ENCODE data around the gene MUC22. TPM values are rescaled to one million over a fixed set of nuclear protein-coding genes. Genes with fewer than 3 reads are reported as not detected.
A peak's percentile ranks its signal among the peaks of the same experiment; 100 is the strongest.

Gene MUC22
- total and polyA plus RNA-seq, 2 donors (not counting 1 experiment from before 2014, with no cell fraction given): not detected

- no peaks in the 10 kb centered on the region for H3K9me3 ChIP-seq (ENCODE audit: control insufficient read depth, insufficient read depth, low read depth, low read length)
- no peaks in the 10 kb centered on the region for H3K79me2 ChIP-seq (ENCODE audit: control insufficient read depth, insufficient read depth, low read length)
- H3K9ac ChIP-seq (ENCODE audit: insufficient read depth, low read length): no peak overlapping the region
- H3K36me3 ChIP-seq (ENCODE audit: control insufficient read depth, insufficient read depth, low read length): no peaks in the 10 kb centered on the region
- H3K27ac ChIP-seq (ENCODE audit: insufficient read depth, low read length): no peak overlapping the region
- peaks cover 10% of the 10 kb centered on the region for H3K27me3 ChIP-seq (ENCODE audit: control insufficient read depth, insufficient read depth, low read length)
- no peaks in the 10 kb centered on the region for H3K4me1 ChIP-seq (ENCODE audit: control insufficient read depth, extremely low read depth, insufficient read depth, low read length)
- H4K20me1 ChIP-seq (ENCODE audit: control insufficient read depth, extremely low read depth, insufficient read depth, low read length): no peaks in the 10 kb centered on the region
- no peak overlapping the region for H3K4me2 ChIP-seq (ENCODE audit: extremely low read depth, insufficient read depth, low read length)
- DNase-seq (ENCODE audit: low read depth in 2 of 2): peak in 1 of 2 donors; percentile 84
- H2AFZ ChIP-seq (ENCODE audit: low read length): no peak overlapping the region
- no peak overlapping the region for H3K4me3 ChIP-seq (replicated peaks in 1 of 4; ENCODE audit: control extremely low read depth in 1 of 4, insufficient read depth in 1 of 4, low read depth in 3 of 4, low read length in 4 of 4)
- TF ChIP-seq EZH2 (IDR thresholded peaks at IDR 0.05; ENCODE audit: low read length, missing control alignments) (no peak), CTCF (conservative IDR thresholded peaks at IDR 0.05 in 1 of 2, IDR thresholded peaks at IDR 0.05 in 1 of 2; ENCODE audit: low read depth in 1 of 2, low read length in 2 of 2) (no peak)
These were observed 27.4 kb downstream of the MUC22 start for GRCh38 chr6:31037682-31038081.

GRCh38 chr6:31038559-31038958, 28.3 kb downstream of the MUC22 start:
- no peaks in the 10 kb centered on the region for H3K4me1 ChIP-seq (ENCODE audit: control insufficient read depth, extremely low read depth, insufficient read depth, low read length)
- DNase-seq (ENCODE audit: low read depth in 2 of 2): no peak
- H4K20me1 ChIP-seq (ENCODE audit: control insufficient read depth, extremely low read depth, insufficient read depth, low read length): no peaks in the 10 kb centered on the region
- H3K36me3 ChIP-seq (ENCODE audit: control insufficient read depth, insufficient read depth, low read length): no peaks in the 10 kb centered on the region
- no peaks in the 10 kb centered on the region for H3K79me2 ChIP-seq (ENCODE audit: control insufficient read depth, insufficient read depth, low read length)
- H2AFZ ChIP-seq (ENCODE audit: low read length): no peak overlapping the region
- H3K27ac ChIP-seq (ENCODE audit: insufficient read depth, low read length): no peak overlapping the region
- no peak overlapping the region for H3K9ac ChIP-seq (ENCODE audit: insufficient read depth, low read length)
- H3K4me3 ChIP-seq (replicated peaks in 1 of 4; ENCODE audit: control extremely low read depth in 1 of 4, insufficient read depth in 1 of 4, low read depth in 3 of 4, low read length in 4 of 4): no peak overlapping the region
- H3K9me3 ChIP-seq (ENCODE audit: control insufficient read depth, insufficient read depth, low read depth, low read length): no peaks in the 10 kb centered on the region
- TF ChIP-seq CTCF (conservative IDR thresholded peaks at IDR 0.05 in 1 of 2, IDR thresholded peaks at IDR 0.05 in 1 of 2; ENCODE audit: low read depth in 1 of 2, low read length in 2 of 2) (no peak), EZH2 (IDR thresholded peaks at IDR 0.05; ENCODE audit: low read length, missing control alignments) (no peak)
- peaks cover 13% of the 10 kb centered on the region for H3K27me3 ChIP-seq (ENCODE audit: control insufficient read depth, insufficient read depth, low read length)
- H3K4me2 ChIP-seq (ENCODE audit: extremely low read depth, insufficient read depth, low read length): no peak overlapping the region

- TF ChIP-seq EZH2 (IDR thresholded peaks at IDR 0.05; ENCODE audit: low read length, missing control alignments) (no peak), CTCF (conservative IDR thresholded peaks at IDR 0.05 in 1 of 2, IDR thresholded peaks at IDR 0.05 in 1 of 2; ENCODE audit: low read depth in 1 of 2, low read length in 2 of 2) (no peak)
- Histone ChIP-seq H4K20me1 (ENCODE audit: control insufficient read depth, extremely low read depth, insufficient read depth, low read length) (no peaks in the 10 kb centered on the region), H3K4me3 (replicated peaks in 1 of 4; ENCODE audit: control extremely low read depth in 1 of 4, insufficient read depth in 1 of 4, low read depth in 3 of 4, low read length in 4 of 4) (no peak overlapping the region), H3K36me3 (ENCODE audit: control insufficient read depth, insufficient read depth, low read length) (no peaks in the 10 kb centered on the region), H3K27me3 (ENCODE audit: control insufficient read depth, insufficient read depth, low read length) (peaks cover 18% of the 10 kb centered on the region), H2AFZ (ENCODE audit: low read length) (no peak overlapping the region), H3K27ac (ENCODE audit: insufficient read depth, low read length) (no peak overlapping the region), H3K9ac (ENCODE audit: insufficient read depth, low read length) (no peak overlapping the region), H3K79me2 (ENCODE audit: control insufficient read depth, insufficient read depth, low read length) (no peaks in the 10 kb centered on the region), H3K4me1 (ENCODE audit: control insufficient read depth, extremely low read depth, insufficient read depth, low read length) (no peaks in the 10 kb centered on the region), H3K4me2 (ENCODE audit: extremely low read depth, insufficient read depth, low read length) (no peak overlapping the region), H3K9me3 (ENCODE audit: control insufficient read depth, insufficient read depth, low read depth, low read length) (no peaks in the 10 kb centered on the region)
- DNase-seq (ENCODE audit: low read depth in 2 of 2): no peak
These were observed 30.5 kb downstream of the MUC22 start for GRCh38 chr6:31040801-31041200.

All from fibroblast of lung (primary cell).